Kidney epithelial cell (primary cell): ENCODE data around the gene MAPK10. TPM values are rescaled to one million over a fixed set of nuclear protein-coding genes. Genes with fewer than 3 reads are reported as not detected.
"Not testable (repeated sequence)": the region's sequence is repeated elsewhere in the genome, so short reads cannot be mapped to it uniquely, and the experiment has no call there.

Experiments used
- DNase-seq: peaks from one replicate; pipeline ENCODE4 v3.0.0-alpha.2; 2010; ENCODE audit warnings: low read depth
- H3K27me3 ChIP-seq: 2 replicates; pipeline ENCODE4 v1.6.0; 2011; ENCODE audit warnings: low read length; ENCODE audit not compliant: control insufficient read depth, insufficient read depth
- H3K36me3 ChIP-seq: 2 replicates; pipeline ENCODE4 v1.5.1; 2011; ENCODE audit warnings: low read length; ENCODE audit not compliant: control insufficient read depth, insufficient read depth
- H3K4me3 ChIP-seq: 2 replicates; pipeline ENCODE4 v1.5.1; 2011; ENCODE audit warnings: low read depth, mild to moderate bottlenecking, control low read depth, low read length
- CTCF ChIP-seq: IDR thresholded peaks from 2 replicates; pipeline ENCODE4 v1.5.1; 2011; ENCODE audit warnings: mild to moderate bottlenecking, moderate library complexity, low read length, control low read depth, inconsistent platforms; ENCODE audit not compliant: insufficient read depth, poor library complexity, severe bottlenecking
- total RNA-seq: library from RNA; depleted of rRNA; stranded (reverse); fragments of >200 nt; gene quantifications from 2 replicates; pipeline ENCODE4 v1.2.3, GENCODE V29; 2015

Gene MAPK10
- total RNA-seq, 1 donor from 2014 or later = 2.7 TPM

- DNase-seq = no peak
- Histone ChIP-seq H3K36me3 (no peaks in the 10 kb centered on the region), H3K4me3 (no peak overlapping the region), H3K27me3 (no peaks in the 10 kb centered on the region)
- no peak for TF ChIP-seq CTCF
Observed at GRCh38 chr4:86184216-86184900, 175.5 kb downstream of the MAPK10 start.

- H3K27me3 ChIP-seq = no peaks in the 10 kb centered on the region
- H3K36me3 ChIP-seq = no peaks in the 10 kb centered on the region
- no peak for DNase-seq
- TF ChIP-seq CTCF = no peak
- H3K4me3 ChIP-seq = no peak overlapping the region
Observed at GRCh38 chr4:86181585-86181984, 178.3 kb downstream of the MAPK10 start.

GRCh38 chr4:86178211-86178610 is 181.6 kb downstream of the MAPK10 start:
- Histone ChIP-seq H3K27me3 (no peaks in the 10 kb centered on the region), H3K36me3 (no peaks in the 10 kb centered on the region), H3K4me3 (no peak overlapping the region)
- DNase-seq = no peak
- TF ChIP-seq CTCF = no peak

GRCh38 chr4:86174506-86174905 is 185.3 kb downstream of the MAPK10 start:
- Histone ChIP-seq H3K27me3 (no peaks in the 10 kb centered on the region), H3K36me3 (no peaks in the 10 kb centered on the region), H3K4me3 (no peak overlapping the region)
- no peak for TF ChIP-seq CTCF
- no peak for DNase-seq

GRCh38 chr4:86168335-86168734 is 191.5 kb downstream of the MAPK10 start:
- not testable (repeated sequence) for DNase-seq, H3K27me3 ChIP-seq, H3K36me3 ChIP-seq

GRCh38 chr4:86160426-86160825 is 199.4 kb downstream of the MAPK10 start:
- Histone ChIP-seq H3K36me3 (no peaks in the 10 kb centered on the region), H3K4me3 (no peak overlapping the region), H3K27me3 (no peaks in the 10 kb centered on the region)
- no peak for TF ChIP-seq CTCF
- no peak for DNase-seq

More at GRCh38 chr4:86168335-86168734, 191.5 kb downstream of the MAPK10 start:
- not testable (repeated sequence) for H3K4me3 ChIP-seq
